T-helper 2 cell (primary cell): ENCODE measurements around the gene DLK1.

Experiments
- DNase-seq, 5 experiments: peaks; one replicate each; pipeline versions ENCODE4 v3.0.0 to v3.0.0-alpha.2; 2012 to 2022
- total RNA-seq, 2 donors: gene quantifications; one replicate each; lab custom pipeline; 2026; lab: John Stamatoyannopoulos, UW

The DLK1 gene
- total RNA-seq = 0 reads per million in 2 donors

- no peak for DNase-seq
Observed at GRCh38 chr14:100726550-100727085, at the start of gene DLK1. Gene DLK1 (plus strand): TSS chr14:100726892. CDS start chr14:100727069, 177 bp downstream.

- no peak for DNase-seq
Observed at GRCh38 chr14:100677152-100677551, 49.5 kb upstream of the DLK1 start.

GRCh38 chr14:100677554-100678468 is 48.9 kb upstream of the DLK1 start:
- DNase-seq = no peak

GRCh38 chr14:100678469-100678828 is 48.2 kb upstream of the DLK1 start:
- no peak for DNase-seq

GRCh38 chr14:100679153-100679552 is 47.5 kb upstream of the DLK1 start:
- no peak for DNase-seq

GRCh38 chr14:100679707-100680438 is 46.8 kb upstream of the DLK1 start:
- no peak for DNase-seq

- DNase-seq = peak in 1 of 5 experiments; percentile 9
Observed at GRCh38 chr14:100680439-100681051, 46.1 kb upstream of the DLK1 start.

- no peak for DNase-seq
Observed at GRCh38 chr14:100681111-100681510, 45.6 kb upstream of the DLK1 start.

- no peak for DNase-seq
Observed at GRCh38 chr14:100682749-100683148, 43.9 kb upstream of the DLK1 start.

GRCh38 chr14:100683578-100683977 is 43.1 kb upstream of the DLK1 start:
- no peak for DNase-seq

GRCh38 chr14:100684154-100684553 is 42.5 kb upstream of the DLK1 start:
- DNase-seq = peak in 1 of 5 experiments; percentile 84

GRCh38 chr14:100684961-100685360 is 41.7 kb upstream of the DLK1 start:
- no peak for DNase-seq

GRCh38 chr14:100686858-100687257 is 39.8 kb upstream of the DLK1 start:
- no peak for DNase-seq

- no peak for DNase-seq
Observed at GRCh38 chr14:100687386-100687785, 39.3 kb upstream of the DLK1 start.

- no peak for DNase-seq
Observed at GRCh38 chr14:100688051-100688450, 38.6 kb upstream of the DLK1 start.

GRCh38 chr14:100688598-100689461 is 37.9 kb upstream of the DLK1 start:
- no peak for DNase-seq

GRCh38 chr14:100690672-100691071 is 36.0 kb upstream of the DLK1 start:
- no peak for DNase-seq

GRCh38 chr14:100691395-100692056 is 35.2 kb upstream of the DLK1 start:
- DNase-seq = no peak

GRCh38 chr14:100692256-100692655 is 34.4 kb upstream of the DLK1 start:
- DNase-seq = no peak

GRCh38 chr14:100692859-100693558 is 33.7 kb upstream of the DLK1 start:
- no peak for DNase-seq
